ENCODE measurements around the gene EPYC. TPM values are rescaled to one million over a fixed set of nuclear protein-coding genes. Genes with fewer than 3 reads are reported as not detected.

EPYC gene
- total RNA-seq, 1 donor from 2014 or later = 0.53 TPM

Other genes starting within 250 kb of the EPYC start
- not detected in 2 replicates for gene CCER1, start 49.8 kb downstream of the EPYC start, total RNA-seq (ENCODE audit: low replicate concordance)
- gene KERA, start 53.1 kb upstream of the EPYC start, total RNA-seq (ENCODE audit: low replicate concordance) = 0.17 and 0.24 TPM in 2 replicates
- 32.8 and 49.5 TPM in 2 replicates for gene LUM, start 106.5 kb upstream of the EPYC start, total RNA-seq (ENCODE audit: low replicate concordance)
- gene DCN, start 177.8 kb upstream of the EPYC start, total RNA-seq (ENCODE audit: low replicate concordance) = 75.1 and 167 TPM in 2 replicates

Data from type B pancreatic cell (in vitro differentiated cells).